ENCODE data around the gene ASB2.

GRCh38 chr14:93915800-93916199, 60.6 kb downstream of the ASB2 start:
- TF ChIP-seq, protein P1, sequence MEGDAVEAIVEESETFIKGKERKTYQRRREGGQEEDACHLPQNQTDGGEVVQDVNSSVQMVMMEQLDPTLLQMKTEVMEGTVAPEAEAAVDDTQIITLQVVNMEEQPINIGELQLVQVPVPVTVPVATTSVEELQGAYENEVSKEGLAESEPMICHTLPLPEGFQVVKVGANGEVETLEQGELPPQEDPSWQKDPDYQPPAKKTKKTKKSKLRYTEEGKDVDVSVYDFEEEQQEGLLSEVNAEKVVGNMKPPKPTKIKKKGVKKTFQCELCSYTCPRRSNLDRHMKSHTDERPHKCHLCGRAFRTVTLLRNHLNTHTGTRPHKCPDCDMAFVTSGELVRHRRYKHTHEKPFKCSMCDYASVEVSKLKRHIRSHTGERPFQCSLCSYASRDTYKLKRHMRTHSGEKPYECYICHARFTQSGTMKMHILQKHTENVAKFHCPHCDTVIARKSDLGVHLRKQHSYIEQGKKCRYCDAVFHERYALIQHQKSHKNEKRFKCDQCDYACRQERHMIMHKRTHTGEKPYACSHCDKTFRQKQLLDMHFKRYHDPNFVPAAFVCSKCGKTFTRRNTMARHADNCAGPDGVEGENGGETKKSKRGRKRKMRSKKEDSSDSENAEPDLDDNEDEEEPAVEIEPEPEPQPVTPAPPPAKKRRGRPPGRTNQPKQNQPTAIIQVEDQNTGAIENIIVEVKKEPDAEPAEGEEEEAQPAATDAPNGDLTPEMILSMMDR (IDR thresholded peaks at IDR 0.05), result no peak
- TF ChIP-seq EP300 (IDR thresholded peaks at IDR 0.05) (no peak), POLR2AphosphoS5 (IDR thresholded peaks at IDR 0.05) (no peak), POLR2A (IDR thresholded peaks at IDR 0.05) (no peak)

Data from suprapubic skin (tissue), 4 donors.